Natural killer cell treated with Interleukin-12 subunit alpha and Interleukin-12 subunit beta and Interleukin-15 and Interleukin-18, amount 100 ng/mL, for 72 hours (primary cell): ENCODE measurements around the gene EYA2. TPM values are rescaled to one million over a fixed set of nuclear protein-coding genes. Genes with fewer than 3 reads are reported as not detected.

Experiments
- ATAC-seq, 2 donors: fragments of 150-1000 bp; cut with Tn5 transposase in 1 of 2; sonication (Bioruptor Pico), chemical (Tn5 transposase) in 1 of 2; 2 replicates each; pipeline ENCODE4 v1.10.0; 2021
- DNase-seq: peaks from one replicate; pipeline ENCODE4 v3.0.0; 2022; ENCODE audit warnings: low spot score
- H3K27ac Mint-ChIP-seq, 2 donors: 1 replicate in 1 of 2; 2 replicates in 1 of 2; pipeline ENCODE4 v1.8.0; 2022; ENCODE audit warnings: mixed read lengths in 2 of 2, mild to moderate bottlenecking in 1 of 2, moderate library complexity in 1 of 2
- H3K27me3 Mint-ChIP-seq, 2 donors: 1 replicate in 1 of 2; 2 replicates in 1 of 2; pipeline ENCODE4 v1.8.0; 2022; ENCODE audit warnings: mixed read lengths in 2 of 2
- H3K36me3 Mint-ChIP-seq: one replicate; pipeline ENCODE4 v1.8.0; 2022; ENCODE audit warnings: mixed read lengths
- H3K4me1 Mint-ChIP-seq, 2 donors: 1 replicate in 1 of 2; 2 replicates in 1 of 2; pipeline ENCODE4 v1.8.0; 2022; ENCODE audit warnings: low read depth in 2 of 2, mixed read lengths in 2 of 2, mild to moderate bottlenecking in 1 of 2
- H3K4me3 Mint-ChIP-seq: one replicate; pipeline ENCODE4 v1.8.0; 2022; ENCODE audit warnings: mixed read lengths
- H3K9me3 Mint-ChIP-seq: 2 replicates; pipeline ENCODE4 v1.8.0; 2022; ENCODE audit warnings: mixed read lengths
- total RNA-seq, 2 donors: library from RNA; stranded (reverse); gene quantifications; one replicate each; pipeline ENCODE4 v1.2.3, GENCODE V29; 2022

EYA2 gene
- total RNA-seq, 2 donors from 2014 or later: 0.17 TPM; not detected in 1

GRCh38 chr20:47122560-47122959, 227.9 kb downstream of the EYA2 start:
- DNase-seq: no peak
- H3K27me3 Mint-ChIP-seq: peaks cover 9 to 44% of the 10 kb centered on the region in 2 donors
- no peaks in the 10 kb centered on the region for H3K36me3 Mint-ChIP-seq
- H3K4me1 Mint-ChIP-seq: no peaks in the 10 kb centered on the region
- H3K4me3 Mint-ChIP-seq: no peak overlapping the region
- H3K9me3 Mint-ChIP-seq: no peaks in the 10 kb centered on the region
- no peak for ATAC-seq
- no peak overlapping the region for H3K27ac Mint-ChIP-seq

DNA sequence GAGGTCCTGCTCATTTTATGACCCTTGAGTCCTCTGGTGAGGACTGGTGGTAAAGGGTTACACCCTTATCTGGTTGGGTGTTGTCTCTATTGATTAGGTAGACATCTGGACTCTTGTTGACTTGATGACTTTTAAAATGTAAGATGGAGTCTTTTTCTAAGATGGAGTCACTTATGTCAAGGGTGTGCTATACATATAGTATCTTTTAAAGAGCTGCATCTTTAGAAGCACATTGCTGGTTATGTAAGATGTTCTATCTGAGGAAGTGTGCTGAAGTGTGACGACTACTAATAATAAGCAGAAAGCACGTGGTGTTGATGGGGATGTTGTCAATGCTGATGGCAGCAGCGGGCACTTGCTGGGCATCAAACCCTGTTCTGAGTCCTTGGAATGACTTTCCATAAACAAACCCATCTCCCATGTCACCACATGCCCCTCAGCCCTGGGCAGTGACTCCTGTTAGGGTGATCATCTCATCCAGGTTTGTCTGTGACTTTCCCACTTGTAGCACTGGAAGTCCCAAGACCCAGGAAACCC, 229.6 kb downstream of the EYA2 start:
- DNase-seq: no peak
- Mint-ChIP-seq H3K27ac (no peak overlapping the region), H3K27me3 (peaks cover 15 to 41% of the 10 kb centered on the region in 2 donors), H3K9me3 (no peaks in the 10 kb centered on the region), H3K36me3 (no peaks in the 10 kb centered on the region), H3K4me3 (no peak overlapping the region), H3K4me1 (no peaks in the 10 kb centered on the region)
- no peak for ATAC-seq

- Mint-ChIP-seq H3K27me3 (peaks cover 12 to 43% of the 10 kb centered on the region in 2 donors), H3K9me3 (no peaks in the 10 kb centered on the region), H3K4me3 (no peak overlapping the region), H3K36me3 (no peaks in the 10 kb centered on the region), H3K4me1 (no peaks in the 10 kb centered on the region), H3K27ac (no peak overlapping the region)
- ATAC-seq (no peak), DNase-seq (no peak)
These were observed 230.8 kb downstream of the EYA2 start for GRCh38 chr20:47125508-47125757.

- Mint-ChIP-seq H3K36me3 (no peaks in the 10 kb centered on the region), H3K4me1 (no peaks in the 10 kb centered on the region), H3K27ac (no peak overlapping the region), H3K4me3 (no peak overlapping the region), H3K9me3 (no peaks in the 10 kb centered on the region), H3K27me3 (peaks cover 12 to 43% of the 10 kb centered on the region in 2 donors)
- ATAC-seq (no peak), DNase-seq (no peak)
These were observed 231.3 kb downstream of the EYA2 start for GRCh38 chr20:47125758-47126591.

GRCh38 chr20:47126709-47127108, 232.1 kb downstream of the EYA2 start:
- Mint-ChIP-seq H3K27ac (no peak overlapping the region), H3K9me3 (no peaks in the 10 kb centered on the region), H3K36me3 (no peaks in the 10 kb centered on the region), H3K4me3 (no peak overlapping the region), H3K27me3 (peaks cover 15 to 38% of the 10 kb centered on the region in 2 donors), H3K4me1 (no peaks in the 10 kb centered on the region)
- no peak for ATAC-seq
- DNase-seq: no peak

DNA sequence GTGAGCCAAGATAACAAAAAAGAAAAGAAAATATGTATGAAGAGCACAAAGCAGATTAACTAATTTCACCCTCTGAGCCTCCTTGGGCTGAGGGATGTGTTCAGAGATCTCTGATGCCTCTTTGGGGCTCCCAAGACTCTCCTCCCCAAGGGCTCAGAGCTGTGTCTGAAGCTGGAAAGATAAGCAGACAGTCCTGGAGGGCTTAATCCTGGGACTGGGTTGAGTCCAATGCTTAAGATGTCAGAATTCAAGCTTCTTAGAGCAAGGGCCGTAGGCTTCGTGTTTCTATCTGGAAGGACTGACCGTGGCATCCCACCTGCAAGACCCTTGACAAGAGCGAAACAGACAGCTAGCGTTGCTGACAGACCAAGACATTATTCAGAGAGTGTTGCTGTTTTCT, 232.9 kb downstream of the EYA2 start:
- no peaks in the 10 kb centered on the region for H3K36me3 Mint-ChIP-seq
- DNase-seq: no peak
- H3K4me1 Mint-ChIP-seq: no peaks in the 10 kb centered on the region
- H3K9me3 Mint-ChIP-seq: no peaks in the 10 kb centered on the region
- H3K4me3 Mint-ChIP-seq: no peak overlapping the region
- H3K27ac Mint-ChIP-seq: no peak overlapping the region
- ATAC-seq: no peak
- peaks cover 15 to 35% of the 10 kb centered on the region in 2 donors for H3K27me3 Mint-ChIP-seq

- peaks cover 15 to 35% of the 10 kb centered on the region in 2 donors for H3K27me3 Mint-ChIP-seq
- no peaks in the 10 kb centered on the region for H3K4me1 Mint-ChIP-seq
- H3K9me3 Mint-ChIP-seq: no peaks in the 10 kb centered on the region
- no peaks in the 10 kb centered on the region for H3K36me3 Mint-ChIP-seq
- ATAC-seq (no peak), DNase-seq (no peak)
- H3K27ac Mint-ChIP-seq: no peak overlapping the region
- H3K4me3 Mint-ChIP-seq: no peak overlapping the region
These were observed 233.4 kb downstream of the EYA2 start for GRCh38 chr20:47127999-47128398.

GRCh38 chr20:47129306-47129705, 234.7 kb downstream of the EYA2 start:
- Mint-ChIP-seq H3K36me3 (no peaks in the 10 kb centered on the region), H3K27ac (no peak overlapping the region), H3K4me1 (no peaks in the 10 kb centered on the region), H3K9me3 (no peaks in the 10 kb centered on the region), H3K4me3 (no peak overlapping the region), H3K27me3 (peaks cover 15 to 35% of the 10 kb centered on the region in 2 donors)
- no peak for DNase-seq
- no peak for ATAC-seq

DNA sequence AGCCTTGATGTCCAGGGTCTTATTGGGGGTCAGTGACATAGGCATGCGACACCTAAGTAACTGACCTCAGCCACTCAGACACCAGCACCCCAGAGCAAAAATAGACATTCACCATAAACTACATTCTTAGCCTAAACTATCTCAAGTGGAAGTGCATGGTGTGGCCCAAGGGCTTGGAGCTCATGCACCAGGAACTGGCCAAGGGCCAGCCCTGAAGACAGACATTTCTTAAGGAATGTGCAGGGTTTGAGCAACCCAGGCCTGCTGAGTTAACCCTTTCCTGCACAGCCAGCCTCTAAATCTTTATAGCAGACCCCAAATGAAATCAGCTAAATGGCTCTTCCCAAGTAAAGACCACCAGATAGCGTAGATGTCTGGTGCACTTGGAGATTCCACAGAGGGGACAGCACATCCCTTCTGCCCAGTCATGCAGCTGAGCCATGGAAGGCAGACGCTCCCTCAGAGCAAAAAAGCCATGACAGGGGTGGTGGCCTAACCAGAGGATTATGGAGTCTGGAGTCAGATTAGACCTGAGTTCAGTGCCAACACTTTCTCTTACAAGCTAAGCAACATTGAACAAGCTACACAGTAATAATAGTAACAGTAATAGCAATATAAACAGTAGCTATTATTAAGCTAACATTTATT, 239.3 kb downstream of the EYA2 start:
- DNase-seq: no peak
- Mint-ChIP-seq H3K36me3 (no peaks in the 10 kb centered on the region), H3K27me3 (peaks cover 10 to 16% of the 10 kb centered on the region in 2 donors), H3K9me3 (no peaks in the 10 kb centered on the region), H3K27ac (no peak overlapping the region), H3K4me1 (no peaks in the 10 kb centered on the region), H3K4me3 (no peak overlapping the region)
- no peak for ATAC-seq

- H3K4me1 Mint-ChIP-seq: no peaks in the 10 kb centered on the region
These were observed 242.1 kb downstream of the EYA2 start for GRCh38 chr20:47136782-47137181.

DNA sequence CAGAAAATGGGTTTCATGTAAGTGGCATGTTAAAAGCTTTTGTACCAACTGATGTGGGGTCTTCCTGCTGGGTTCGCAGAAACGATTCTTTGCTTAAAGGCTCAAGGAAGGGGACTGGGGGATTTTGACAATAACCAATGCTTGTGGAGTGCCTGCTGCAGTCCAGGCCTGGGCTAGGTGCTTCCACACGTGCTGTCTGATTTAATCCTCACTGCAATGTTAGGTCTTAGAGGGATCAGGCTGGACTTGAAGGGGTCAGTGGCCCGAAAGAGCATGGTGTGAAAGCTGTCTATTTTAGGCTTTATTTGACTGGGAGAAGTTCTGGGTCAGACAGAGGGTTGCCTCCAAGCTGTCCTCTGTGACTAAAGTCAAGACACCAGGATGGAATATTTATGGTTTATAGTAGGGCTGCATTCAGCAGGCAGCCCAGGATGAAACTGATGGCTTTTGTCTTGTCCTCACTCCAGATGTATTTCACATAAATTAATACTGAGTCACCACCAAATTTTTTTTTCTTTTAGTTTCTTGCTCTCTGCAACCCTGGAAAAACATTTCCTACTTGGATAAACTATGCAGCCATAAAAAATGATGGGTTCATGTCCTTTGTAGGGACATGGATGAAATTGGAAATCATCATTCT, 242.7 kb downstream of the EYA2 start:
- Mint-ChIP-seq H3K27ac (no peak overlapping the region), H3K4me3 (no peak overlapping the region), H3K9me3 (no peaks in the 10 kb centered on the region), H3K36me3 (no peaks in the 10 kb centered on the region), H3K27me3 (peaks cover 13 to 14% of the 10 kb centered on the region in 2 donors), H3K4me1 (no peaks in the 10 kb centered on the region)
- ATAC-seq (no peak), DNase-seq (no peak)

More at GRCh38 chr20:47136782-47137181, 242.1 kb downstream of the EYA2 start:
- Mint-ChIP-seq H3K27ac (no peak overlapping the region), H3K36me3 (no peaks in the 10 kb centered on the region), H3K9me3 (no peaks in the 10 kb centered on the region), H3K4me3 (no peak overlapping the region), H3K27me3 (peaks cover 13 to 14% of the 10 kb centered on the region in 2 donors)
- DNase-seq: no peak
- ATAC-seq: no peak

DNA sequence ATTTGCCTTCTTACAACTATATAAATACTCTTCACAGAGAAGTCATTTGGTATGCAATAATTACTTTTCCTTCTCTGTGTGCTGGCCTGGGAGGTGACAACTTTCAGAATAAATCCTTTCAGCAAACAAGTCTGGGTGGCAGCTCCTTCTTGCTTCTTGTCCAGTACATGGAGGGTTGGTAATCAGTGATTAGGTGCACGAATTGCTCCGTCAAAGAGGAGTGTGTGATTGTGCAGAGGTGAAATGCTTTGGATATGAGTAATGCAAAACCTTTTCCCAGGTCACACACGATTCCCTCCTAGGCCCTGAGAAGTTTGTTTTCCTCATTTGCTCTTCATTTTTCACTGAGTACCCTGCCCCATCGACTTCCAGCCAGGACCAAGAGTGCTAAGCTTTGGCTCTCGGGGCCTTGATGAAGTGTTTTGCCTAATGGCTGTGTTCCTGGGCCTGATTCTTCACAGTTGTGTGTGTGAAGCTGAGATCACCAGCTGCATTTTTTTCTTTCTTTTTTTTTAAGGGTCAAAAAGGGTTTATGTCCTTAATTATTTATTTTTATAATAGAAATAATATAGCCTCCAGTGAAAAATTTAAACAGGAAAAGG, 245.4 kb downstream of the EYA2 start:
- no peak overlapping the region for H3K4me3 Mint-ChIP-seq
- H3K9me3 Mint-ChIP-seq: no peaks in the 10 kb centered on the region
- H3K27ac Mint-ChIP-seq: no peak overlapping the region
- DNase-seq (no peak), ATAC-seq (no peak)
- peaks cover 13 to 19% of the 10 kb centered on the region in 2 donors for H3K27me3 Mint-ChIP-seq
- H3K36me3 Mint-ChIP-seq: no peaks in the 10 kb centered on the region
- no peaks in the 10 kb centered on the region for H3K4me1 Mint-ChIP-seq

DNA sequence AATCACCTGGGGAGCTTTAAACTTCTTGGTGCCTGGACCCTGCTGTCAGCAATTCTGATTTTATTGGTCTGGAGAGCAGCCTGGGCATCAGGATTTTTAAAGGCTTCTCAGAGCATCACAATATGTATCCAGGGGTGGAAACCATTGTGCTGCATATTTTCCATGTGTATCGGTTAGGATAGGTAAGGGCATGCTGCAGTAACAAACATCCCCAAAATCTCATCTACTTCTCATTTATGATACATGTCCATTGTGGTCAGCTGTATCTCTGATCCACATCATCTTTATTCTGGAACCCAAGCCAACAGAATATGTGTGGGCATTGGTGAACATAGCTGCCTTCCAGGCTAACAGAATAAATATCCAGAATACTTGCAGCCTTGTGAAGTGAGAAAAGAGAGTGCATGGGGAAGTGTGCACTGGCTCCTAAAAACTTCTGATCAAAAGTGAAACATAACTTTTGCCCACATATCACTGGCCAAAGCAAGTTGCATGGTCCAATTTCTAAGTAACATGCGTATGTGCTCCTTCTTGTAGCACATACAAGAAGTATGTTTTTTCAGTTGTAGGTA, 246.8 kb downstream of the EYA2 start:
- ATAC-seq (no peak), DNase-seq (no peak)
- Mint-ChIP-seq H3K27ac (no peak overlapping the region), H3K27me3 (peaks cover 16 to 22% of the 10 kb centered on the region in 2 donors), H3K4me3 (no peak overlapping the region), H3K36me3 (no peaks in the 10 kb centered on the region), H3K9me3 (no peaks in the 10 kb centered on the region), H3K4me1 (no peaks in the 10 kb centered on the region)
